Mesendoderm (in vitro differentiated cells): ENCODE data around the gene MFSD11.
"Not testable (repeated sequence)": the region's sequence is repeated elsewhere in the genome, so short reads cannot be mapped to it uniquely, and the experiment has no call there.

ENCODE experiments used
- DNase-seq: peaks from one replicate; pipeline ENCODE4 v3.0.0; 2013
- H2AK5ac ChIP-seq: 2 replicates; pipeline ENCODE4 v1.6.1; 2013; ENCODE audit warnings: low read length, inconsistent platforms
- H2BK120ac ChIP-seq: 2 replicates; pipeline ENCODE4 v1.6.1; 2013; ENCODE audit warnings: low read depth, mild to moderate bottlenecking, low read length, moderate library complexity, mixed read lengths
- H2BK15ac ChIP-seq: replicated peaks from 2 replicates; pipeline ENCODE4 v1.6.1; 2013; ENCODE audit warnings: low read depth, mild to moderate bottlenecking, moderate library complexity
- H2BK5ac ChIP-seq: 2 replicates; pipeline ENCODE4 v1.6.1; 2013; ENCODE audit warnings: low read length, inconsistent platforms
- H3K18ac ChIP-seq: 2 replicates; pipeline ENCODE4 v1.6.1; 2013; ENCODE audit warnings: mild to moderate bottlenecking, low read length, mixed read lengths
- H3K23ac ChIP-seq: one replicate; pipeline ENCODE4 v1.6.1; 2013; ENCODE audit warnings: low read length
- H3K27ac ChIP-seq: 2 replicates; pipeline ENCODE4 v1.5.1; 2013; ENCODE audit warnings: low read depth, mild to moderate bottlenecking, inconsistent platforms, low read length, moderate library complexity
- H3K27me3 ChIP-seq: 2 replicates; pipeline ENCODE4 v1.6.1; 2013; ENCODE audit warnings: low read length, control low read depth, mild to moderate bottlenecking, inconsistent platforms; ENCODE audit not compliant: insufficient read depth, poor library complexity
- H3K36me3 ChIP-seq: 2 replicates; pipeline ENCODE4 v1.6.1; 2013; ENCODE audit warnings: low read length, inconsistent platforms; ENCODE audit not compliant: control insufficient read depth, insufficient read depth
- H3K4ac ChIP-seq: one replicate; pipeline ENCODE4 v1.6.1; 2013; ENCODE audit warnings: low read depth, mild to moderate bottlenecking, low read length, moderate library complexity
- H3K4me1 ChIP-seq: 2 replicates; pipeline ENCODE4 v1.6.1; 2013; ENCODE audit warnings: low read depth, low read length, inconsistent platforms; ENCODE audit not compliant: control insufficient read depth
- H3K4me2 ChIP-seq: 2 replicates; pipeline ENCODE4 v1.6.1; 2013; ENCODE audit warnings: low read length
- H3K4me3 ChIP-seq: 2 replicates; pipeline ENCODE4 v1.5.1; 2013; ENCODE audit warnings: mild to moderate bottlenecking, low read length
- H3K56ac ChIP-seq: one replicate; pipeline ENCODE4 v1.6.1; 2013; ENCODE audit warnings: low read length
- H3K79me1 ChIP-seq: 2 replicates; pipeline ENCODE4 v1.6.1; 2013; ENCODE audit warnings: low read length, inconsistent platforms
- H3K79me2 ChIP-seq: 2 replicates; pipeline ENCODE4 v1.6.1; 2013; ENCODE audit warnings: mild to moderate bottlenecking, low read length; ENCODE audit not compliant: control insufficient read depth, insufficient read depth
- H3K9ac ChIP-seq: 2 replicates; pipeline ENCODE4 v1.6.1; 2013; ENCODE audit warnings: low read length, inconsistent platforms
- H4K5ac ChIP-seq: one replicate; pipeline ENCODE4 v1.6.1; 2013; ENCODE audit warnings: low read length
- H4K8ac ChIP-seq: one replicate; pipeline ENCODE4 v1.6.1; 2013; ENCODE audit warnings: low read depth, mild to moderate bottlenecking, control low read depth, low read length, moderate library complexity
- WGBS: extraction: QIAGEN DNeasy Blood & Tissue Kit; methylation state at CpG from one replicate; pipeline ENCODE4 v1.1.7; 2013; ENCODE audit warnings: low lambda C conversion rate, missing lambda C conversion rate; ENCODE audit not compliant: insufficient coverage; ENCODE audit errors: extremely low coverage; 5-methylcytosine and 5-hydroxymethylcytosine counted together

Gene MFSD11

DNA sequence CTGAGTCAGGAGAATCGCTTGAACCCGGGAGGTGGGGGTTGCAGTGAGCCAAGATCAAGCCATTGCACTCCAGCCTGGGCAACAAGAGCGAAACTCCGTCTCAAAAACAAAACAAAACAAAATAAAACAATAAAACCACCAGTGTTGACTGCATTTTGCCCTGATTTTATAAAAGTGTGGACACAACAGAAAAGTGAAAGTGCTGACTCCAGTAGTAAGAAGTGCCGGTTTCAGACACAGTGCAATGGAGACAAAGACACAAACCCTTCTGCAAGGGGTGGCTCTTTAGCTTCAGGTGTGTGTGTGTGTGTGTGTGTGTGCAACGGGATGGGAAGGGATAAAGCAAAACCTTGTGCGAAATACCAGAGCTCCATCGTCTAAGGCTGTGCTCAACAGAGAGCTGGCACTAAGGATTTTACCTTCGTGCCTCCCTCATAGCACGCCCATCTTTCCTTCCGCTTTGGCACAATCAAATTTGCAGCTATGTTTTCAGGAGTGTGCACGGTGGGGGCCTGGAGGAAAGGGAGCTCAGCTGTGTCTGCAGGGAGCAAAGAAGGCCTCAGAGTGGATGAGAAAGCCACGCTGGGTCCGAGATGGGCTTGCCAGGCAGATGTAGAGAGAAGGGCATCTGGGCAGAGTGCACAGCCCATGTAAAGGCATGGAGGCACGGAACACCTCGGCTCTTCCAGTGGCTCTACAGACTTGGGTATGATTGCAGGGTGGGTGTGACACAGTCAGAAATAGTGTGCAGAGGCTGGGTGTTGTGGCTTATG lies 42.7 kb upstream of the MFSD11 start:
- H3K18ac ChIP-seq = no peak overlapping the region
- H2BK5ac ChIP-seq = no peak overlapping the region
- no peak overlapping the region for H3K23ac ChIP-seq
- no peak overlapping the region for H2BK120ac ChIP-seq
- H3K79me2 ChIP-seq = no peaks in the 10 kb centered on the region
- H3K4me3 ChIP-seq = no peak overlapping the region
- no peaks in the 10 kb centered on the region for H3K27me3 ChIP-seq
- no peak overlapping the region for H3K9ac ChIP-seq
- no peak overlapping the region for H3K27ac ChIP-seq
- no peak overlapping the region for H2BK15ac ChIP-seq
- no peak overlapping the region for H4K5ac ChIP-seq
- no CpG with 5 or more reads among the region's 16 CpGs for WGBS
- H4K8ac ChIP-seq = no peak overlapping the region
- H3K36me3 ChIP-seq = no peaks in the 10 kb centered on the region
- H3K56ac ChIP-seq = no peak overlapping the region
- peaks cover 7% of the 10 kb centered on the region for H3K4me1 ChIP-seq
- H3K4ac ChIP-seq = no peak overlapping the region
- no peak for DNase-seq
- no peaks in the 10 kb centered on the region for H3K79me1 ChIP-seq
- H3K4me2 ChIP-seq = no peak overlapping the region
- no peak overlapping the region for H2AK5ac ChIP-seq

DNA sequence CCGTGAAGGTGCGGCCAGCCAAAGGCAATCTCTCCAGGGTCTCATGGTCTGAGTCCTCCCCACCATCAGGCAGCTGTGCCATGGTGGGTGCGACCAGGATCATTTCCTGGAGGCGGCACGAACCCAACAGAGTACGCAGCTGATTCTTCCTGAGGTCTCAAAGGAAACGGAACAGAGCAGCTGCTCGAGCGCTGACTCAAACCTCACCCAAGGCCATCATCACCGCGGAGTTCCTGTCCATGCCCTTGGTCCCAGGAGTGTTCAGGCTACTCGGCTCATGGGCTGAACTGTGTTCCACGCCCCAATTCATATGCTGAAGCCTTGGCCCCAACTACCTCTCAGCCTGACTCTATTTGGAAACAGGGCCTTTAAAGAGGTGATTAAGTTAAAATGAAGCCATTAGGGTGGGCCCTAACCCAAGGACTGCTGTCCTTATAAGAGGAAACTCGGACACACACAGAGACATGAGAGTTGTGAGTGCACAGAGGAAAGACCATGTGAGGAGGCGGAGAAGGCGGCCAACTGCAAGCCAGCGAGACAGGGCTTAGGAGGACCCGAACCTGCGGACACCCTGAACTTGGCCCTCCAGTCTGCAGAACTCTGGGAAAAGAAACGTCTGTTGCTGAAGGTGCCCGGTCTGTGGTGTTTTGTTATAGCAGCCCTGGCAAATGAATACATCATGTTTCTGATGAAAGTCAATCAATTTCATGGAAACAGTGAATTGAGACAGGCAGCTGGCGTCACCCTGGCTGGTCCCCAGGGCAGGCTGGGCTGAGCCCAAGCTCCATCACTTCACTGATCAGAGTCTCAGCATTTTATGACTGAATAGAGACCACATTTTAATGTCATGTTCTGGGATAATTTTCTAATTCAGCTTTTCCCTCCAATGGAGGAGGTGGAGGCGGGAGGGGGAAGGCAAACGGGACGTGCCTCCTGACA lies 40.9 kb upstream of the MFSD11 start:
- no peaks in the 10 kb centered on the region for H3K36me3 ChIP-seq
- no peak overlapping the region for H3K18ac ChIP-seq
- no peaks in the 10 kb centered on the region for H3K27me3 ChIP-seq
- no peak overlapping the region for H3K23ac ChIP-seq
- WGBS = no CpG with 5 or more reads among the region's 25 CpGs
- no peak overlapping the region for H2BK120ac ChIP-seq
- H2BK15ac ChIP-seq = no peak overlapping the region
- H3K27ac ChIP-seq = no peak overlapping the region
- no peak overlapping the region for H3K4ac ChIP-seq
- no peak overlapping the region for H3K4me3 ChIP-seq
- no peak overlapping the region for H2AK5ac ChIP-seq
- H4K5ac ChIP-seq = no peak overlapping the region
- H3K9ac ChIP-seq = no peak overlapping the region
- H3K56ac ChIP-seq = peak overlapping the region; percentile 73
- no peak overlapping the region for H3K4me2 ChIP-seq
- H2BK5ac ChIP-seq = no peak overlapping the region
- H3K79me2 ChIP-seq = no peaks in the 10 kb centered on the region
- peaks cover 7% of the 10 kb centered on the region for H3K4me1 ChIP-seq
- H4K8ac ChIP-seq = no peak overlapping the region
- no peak for DNase-seq
- H3K79me1 ChIP-seq = no peaks in the 10 kb centered on the region

DNA sequence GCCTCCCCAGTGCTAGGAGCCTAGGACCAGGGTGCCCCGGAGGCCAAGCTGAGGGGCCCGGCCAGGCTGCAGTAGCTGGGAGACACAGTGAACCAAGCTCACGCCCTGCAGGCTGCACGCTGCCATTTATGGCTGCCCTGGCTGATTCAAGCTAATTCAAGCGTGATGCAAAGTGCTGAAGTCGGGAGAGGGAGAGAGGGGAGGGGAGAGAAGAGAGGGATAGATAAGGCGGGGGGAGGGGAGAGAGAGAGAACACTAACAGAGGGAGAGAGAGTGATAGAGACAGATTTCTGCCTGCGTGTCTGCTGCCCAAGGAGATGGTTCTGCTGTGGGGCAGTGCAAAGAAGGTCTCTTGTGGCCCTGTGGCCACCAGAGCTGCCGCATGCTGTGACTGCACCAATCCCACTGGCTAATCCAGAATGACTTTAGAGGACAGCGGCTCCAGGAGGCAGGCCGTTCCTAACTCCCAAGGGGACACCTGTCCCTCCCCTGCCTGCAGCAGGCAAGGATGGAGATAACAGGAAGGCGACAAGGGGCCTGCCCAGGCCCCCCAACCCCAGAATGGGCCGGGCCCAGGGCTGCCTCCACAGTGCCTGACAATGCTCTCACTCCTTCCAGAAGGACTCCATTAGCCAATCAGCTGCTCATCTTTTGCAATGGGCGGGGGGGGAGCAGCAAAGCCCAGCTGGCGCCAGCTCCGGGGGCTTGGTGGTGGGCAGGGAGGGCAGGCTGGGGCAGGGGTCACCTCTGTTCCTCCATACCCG lies 40.0 kb upstream of the MFSD11 start:
- H3K18ac ChIP-seq = no peak overlapping the region
- no peak overlapping the region for H3K23ac ChIP-seq
- no peak overlapping the region for H3K9ac ChIP-seq
- H3K56ac ChIP-seq = peak overlapping the region; percentile 73
- H3K4me2 ChIP-seq = no peak overlapping the region
- no CpG with 5 or more reads among the region's 17 CpGs for WGBS
- H3K4ac ChIP-seq = no peak overlapping the region
- no peaks in the 10 kb centered on the region for H3K79me1 ChIP-seq
- DNase-seq = peak; percentile 79
- no peaks in the 10 kb centered on the region for H3K79me2 ChIP-seq
- no peak overlapping the region for H2AK5ac ChIP-seq
- no peaks in the 10 kb centered on the region for H3K27me3 ChIP-seq
- no peak overlapping the region for H4K8ac ChIP-seq
- H3K27ac ChIP-seq = no peak overlapping the region
- no peak overlapping the region for H2BK15ac ChIP-seq
- no peak overlapping the region for H2BK5ac ChIP-seq
- no peak overlapping the region for H4K5ac ChIP-seq
- H3K36me3 ChIP-seq = no peaks in the 10 kb centered on the region
- peaks cover 7% of the 10 kb centered on the region for H3K4me1 ChIP-seq
- H3K4me3 ChIP-seq = no peak overlapping the region
- H2BK120ac ChIP-seq = no peak overlapping the region

DNA sequence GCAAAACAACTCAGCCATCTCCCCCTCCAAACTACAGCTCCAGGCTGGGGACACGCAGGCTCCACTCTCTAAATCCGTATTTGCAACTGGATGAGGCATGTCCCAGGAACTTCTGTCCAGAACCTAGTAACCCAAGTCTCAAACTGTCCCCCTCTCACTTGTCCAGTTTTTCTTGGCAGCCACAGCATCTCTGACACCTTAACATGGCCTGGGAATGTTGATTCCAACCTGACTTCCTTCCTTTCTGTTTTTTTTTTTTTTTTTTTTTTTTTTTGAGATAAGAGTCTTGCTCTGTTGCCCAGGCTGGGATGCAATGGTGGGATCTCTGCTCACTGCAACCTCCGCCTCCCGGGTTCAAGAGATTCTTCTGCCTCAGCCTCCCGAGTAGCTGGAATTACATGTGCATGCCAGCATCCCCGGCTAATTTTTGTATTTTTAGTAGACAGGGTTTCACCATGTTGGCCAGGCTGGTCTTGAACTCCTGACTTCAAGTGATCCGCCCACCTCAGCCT lies 39.4 kb upstream of the MFSD11 start:
- H3K18ac ChIP-seq, H3K4me1 ChIP-seq, H4K8ac ChIP-seq, H2BK15ac ChIP-seq, H2AK5ac ChIP-seq, H3K79me2 ChIP-seq, H3K36me3 ChIP-seq, H3K56ac ChIP-seq, H3K4me2 ChIP-seq, H3K4ac ChIP-seq, H3K4me3 ChIP-seq, H2BK120ac ChIP-seq, H3K9ac ChIP-seq, H4K5ac ChIP-seq, DNase-seq, H3K23ac ChIP-seq, H2BK5ac ChIP-seq, H3K27me3 ChIP-seq, H3K27ac ChIP-seq, H3K79me1 ChIP-seq: not testable (repeated sequence)
- no CpG with 5 or more reads among the region's 7 CpGs for WGBS

DNA sequence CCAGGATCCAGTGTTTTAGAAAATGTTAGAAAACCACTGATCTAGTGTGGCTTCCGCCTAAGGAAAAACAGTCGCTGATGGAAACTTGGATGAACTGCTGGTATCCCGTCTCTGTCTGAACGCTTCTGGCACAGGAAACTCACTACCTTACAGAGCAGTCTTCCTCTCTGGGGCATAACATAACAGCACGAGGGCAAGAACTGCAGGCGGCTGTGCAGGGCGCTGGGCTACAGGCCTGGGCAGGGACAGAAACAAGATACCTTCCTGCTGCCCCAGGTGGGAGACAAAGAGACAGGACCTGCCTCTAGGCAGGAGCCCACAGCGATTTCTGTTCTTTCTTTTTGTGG lies 37.7 kb upstream of the MFSD11 start:
- Histone ChIP-seq H2BK120ac (no peak overlapping the region), H3K23ac (no peak overlapping the region), H3K56ac (no peak overlapping the region), H3K4me3 (no peak overlapping the region), H4K5ac (no peak overlapping the region), H3K27ac (no peak overlapping the region), H2BK15ac (no peak overlapping the region), H3K27me3 (no peaks in the 10 kb centered on the region), H4K8ac (no peak overlapping the region), H2BK5ac (no peak overlapping the region), H3K18ac (no peak overlapping the region), H2AK5ac (no peak overlapping the region), H3K79me1 (no peaks in the 10 kb centered on the region), H3K79me2 (no peaks in the 10 kb centered on the region), H3K4me2 (no peak overlapping the region), H3K4me1 (peaks cover 7% of the 10 kb centered on the region), H3K9ac (no peak overlapping the region), H3K4ac (no peak overlapping the region), H3K36me3 (no peaks in the 10 kb centered on the region)
- no CpG with 5 or more reads among the region's 8 CpGs for WGBS
- DNase-seq = no peak
